Esophagus squamous epithelium (tissue), 4 donors: ENCODE results near the gene ZBTB2.

Experiments used
- CTCF ChIP-seq, 6 experiments: fragments of 450-650 bp in 4 of 6; fragments of 200-600 bp in 2 of 6; sonication (generic) in 2 of 6; IDR thresholded peaks; one replicate each; pipeline ENCODE4 v1.5.1; 2016 to 2019; ENCODE audit warnings: antibody characterized with exemption in 6 of 6, mild to moderate bottlenecking in 4 of 6, moderate library complexity in 4 of 6
- POLR2A ChIP-seq, 4 donors: fragments of 450-650 bp; IDR thresholded peaks; one replicate each; pipeline ENCODE4 v1.6.1; 2017; ENCODE audit warnings: antibody characterized with exemption in 4 of 4, mild to moderate bottlenecking in 4 of 4, moderate library complexity in 3 of 4

GRCh38 chr6:151380848-151381205, 10.5 kb downstream of the ZBTB2 start:
- TF ChIP-seq CTCF (IDR thresholded peaks at IDR 0.05) (no peak), POLR2A (IDR thresholded peaks at IDR 0.05) (no peak)
